ENCODE results near the gene PNO1. TPM values are rescaled to one million over a fixed set of nuclear protein-coding genes. Genes with fewer than 3 reads are reported as not detected.

The PNO1 gene
- polyA plus RNA-seq, 2 of the 4 experiments (the other 2 are of a cell fraction), result 49.0 to 63.2 TPM

DNA sequence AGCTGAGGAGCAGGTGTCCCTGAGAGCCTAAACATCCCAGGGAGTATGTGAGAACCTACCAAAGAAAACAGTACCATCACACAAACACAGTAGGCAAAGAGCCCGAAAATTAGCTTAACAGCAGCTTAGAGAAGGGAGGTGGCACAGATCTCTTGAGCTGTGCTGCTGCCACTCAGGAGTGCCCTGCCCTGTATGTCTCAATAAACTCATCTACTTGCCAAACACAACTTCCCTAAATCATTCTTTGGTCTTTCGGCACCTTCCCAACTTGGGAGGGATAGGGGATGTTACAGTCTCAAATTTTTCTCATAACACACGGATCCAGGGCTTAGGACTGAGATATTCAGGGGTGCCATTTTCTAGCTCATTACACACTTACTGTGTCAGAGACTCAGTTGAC lies 49.6 kb upstream of the PNO1 start (continued):
- TF ChIP-seq RFX5 (IDR thresholded peaks at IDR 0.05), result no peak
- no peak for TF ChIP-seq CBX2 (IDR thresholded peaks at IDR 0.05; ENCODE audit: borderline replicate concordance, low read depth)
- TF ChIP-seq SMC3 (IDR thresholded peaks at IDR 0.05), result no peak

DNA sequence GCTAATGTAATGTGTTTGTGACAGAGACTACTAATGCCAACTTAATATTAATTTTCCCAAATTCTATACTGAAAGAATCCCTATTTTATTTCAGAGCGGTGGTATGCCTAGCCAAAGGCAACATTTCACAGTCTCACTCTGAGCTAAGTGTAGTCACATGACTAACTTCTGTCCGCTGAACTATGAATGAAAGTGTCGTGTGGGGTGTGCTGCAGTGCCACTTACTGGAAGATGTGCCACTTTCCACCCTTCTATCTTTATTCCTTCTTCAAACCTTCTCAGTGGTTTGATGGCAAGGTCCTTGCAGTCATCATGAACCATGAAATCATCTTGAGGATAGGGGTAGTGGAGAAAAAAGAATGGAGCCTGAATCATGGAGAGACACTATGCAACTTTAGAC lies 47.6 kb upstream of the PNO1 start:
- no peak overlapping the region for H3K4me3 ChIP-seq
- H3K4me1 ChIP-seq, result 0 out of 3 replicates have a peak, but pooled peaks cover 5% of the 10 kb centered on the region
- H3K27ac ChIP-seq, result no peak overlapping the region
- POLR2A ChIA-PET, result no interaction called here
- WGBS (ENCODE audit: missing lambda C conversion rate), result 16% methylated on average over 3 of the region's 3 CpGs
- DNase-seq (ENCODE audit: low read depth in 1 of 2, low spot score in 1 of 2), result peak in 1 of 2 experiments; percentile 43
- CTCF ChIA-PET, result interaction anchor here (0.6 to 3.5 kb wide), 4 partner anchors 12 to 140 kb away, joined by 3 to 23 read pairs (median 4); no protein-coding TSS in a partner anchor
- no peaks in the 10 kb centered on the region for H3K9me3 ChIP-seq
- no peak for FAIRE-seq
- no peak for TF ChIP-seq NR3C1 (IDR thresholded peaks at IDR 0.05)
- TF ChIP-seq SMC3 (IDR thresholded peaks at IDR 0.05), result no peak
- TF ChIP-seq ATOH8 (CRISPR knock-in tag; IDR thresholded peaks at IDR 0.05; ENCODE audit: low read depth), result no peak
- no peak for TF ChIP-seq FOSL2 (IDR thresholded peaks at IDR 0.05)
- TF ChIP-seq FOSL2 (CRISPR knock-in tag; IDR thresholded peaks at IDR 0.05), result no peak
- TF ChIP-seq FOXS1 (CRISPR knock-in tag; IDR thresholded peaks at IDR 0.05), result no peak
- TF ChIP-seq USF2 (IDR thresholded peaks at IDR 0.05), result 0 out of 2 replicates have a peak, but pooled peaks have one; percentile 9
- no peak for TF ChIP-seq ZFP36 (IDR thresholded peaks at IDR 0.05; ENCODE audit: borderline replicate concordance, partially characterized antibody)
- TF ChIP-seq POLR2AphosphoS2 (conservative IDR thresholded peaks at IDR 0.05; ENCODE audit: low read length), result no peak
- no peak for TF ChIP-seq JUN (IDR thresholded peaks at IDR 0.05)
- TF ChIP-seq, protein P1, sequence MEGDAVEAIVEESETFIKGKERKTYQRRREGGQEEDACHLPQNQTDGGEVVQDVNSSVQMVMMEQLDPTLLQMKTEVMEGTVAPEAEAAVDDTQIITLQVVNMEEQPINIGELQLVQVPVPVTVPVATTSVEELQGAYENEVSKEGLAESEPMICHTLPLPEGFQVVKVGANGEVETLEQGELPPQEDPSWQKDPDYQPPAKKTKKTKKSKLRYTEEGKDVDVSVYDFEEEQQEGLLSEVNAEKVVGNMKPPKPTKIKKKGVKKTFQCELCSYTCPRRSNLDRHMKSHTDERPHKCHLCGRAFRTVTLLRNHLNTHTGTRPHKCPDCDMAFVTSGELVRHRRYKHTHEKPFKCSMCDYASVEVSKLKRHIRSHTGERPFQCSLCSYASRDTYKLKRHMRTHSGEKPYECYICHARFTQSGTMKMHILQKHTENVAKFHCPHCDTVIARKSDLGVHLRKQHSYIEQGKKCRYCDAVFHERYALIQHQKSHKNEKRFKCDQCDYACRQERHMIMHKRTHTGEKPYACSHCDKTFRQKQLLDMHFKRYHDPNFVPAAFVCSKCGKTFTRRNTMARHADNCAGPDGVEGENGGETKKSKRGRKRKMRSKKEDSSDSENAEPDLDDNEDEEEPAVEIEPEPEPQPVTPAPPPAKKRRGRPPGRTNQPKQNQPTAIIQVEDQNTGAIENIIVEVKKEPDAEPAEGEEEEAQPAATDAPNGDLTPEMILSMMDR (IDR thresholded peaks at IDR 0.05), result no peak
- TF ChIP-seq HOXB5 (CRISPR knock-in tag; IDR thresholded peaks at IDR 0.05), result no peak
- TF ChIP-seq PHF8 (IDR thresholded peaks at IDR 0.05; ENCODE audit: borderline replicate concordance, low read depth), result no peak
- peak in 1 of 2 experiments; percentile 12; a peak in 1 of 5 replicates for TF ChIP-seq RAD21 (conservative IDR thresholded peaks at IDR 0.05 in 1 of 2, IDR thresholded peaks at IDR 0.05 in 1 of 2)
- TF ChIP-seq ZC3H11A (IDR thresholded peaks at IDR 0.05), result no peak
- H3K4me2 ChIP-seq, result no peak overlapping the region
- peak in 1 of 2 experiments; percentile 69; a peak in 3 of 6 replicates for ATAC-seq

DNA sequence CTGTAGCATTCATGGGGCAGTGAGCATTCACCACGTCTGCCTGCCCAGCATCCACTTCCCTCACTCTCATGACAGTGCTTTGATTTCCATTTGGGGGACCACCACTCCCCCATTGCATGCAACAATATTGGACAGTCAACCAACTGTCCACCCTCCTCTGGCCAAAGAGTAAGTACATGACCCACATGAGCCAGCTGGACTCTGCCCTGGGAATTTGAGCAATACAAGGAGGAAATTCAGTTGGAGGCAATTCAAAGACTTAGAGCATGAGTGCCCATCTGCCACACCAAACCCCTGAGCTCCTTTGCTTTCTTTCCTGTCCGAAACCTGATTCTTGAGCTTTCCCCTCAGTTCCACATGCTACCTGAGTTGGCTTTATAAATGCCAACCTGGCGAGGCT lies 41.7 kb upstream of the PNO1 start:
- no peak for TF ChIP-seq ZSCAN20 (CRISPR knock-in tag; IDR thresholded peaks at IDR 0.05)
- no peak for TF ChIP-seq EHF (CRISPR knock-in tag; IDR thresholded peaks at IDR 0.05)
- no peak for TF ChIP-seq NR3C1 (IDR thresholded peaks at IDR 0.05)
- TF ChIP-seq, protein P2, sequence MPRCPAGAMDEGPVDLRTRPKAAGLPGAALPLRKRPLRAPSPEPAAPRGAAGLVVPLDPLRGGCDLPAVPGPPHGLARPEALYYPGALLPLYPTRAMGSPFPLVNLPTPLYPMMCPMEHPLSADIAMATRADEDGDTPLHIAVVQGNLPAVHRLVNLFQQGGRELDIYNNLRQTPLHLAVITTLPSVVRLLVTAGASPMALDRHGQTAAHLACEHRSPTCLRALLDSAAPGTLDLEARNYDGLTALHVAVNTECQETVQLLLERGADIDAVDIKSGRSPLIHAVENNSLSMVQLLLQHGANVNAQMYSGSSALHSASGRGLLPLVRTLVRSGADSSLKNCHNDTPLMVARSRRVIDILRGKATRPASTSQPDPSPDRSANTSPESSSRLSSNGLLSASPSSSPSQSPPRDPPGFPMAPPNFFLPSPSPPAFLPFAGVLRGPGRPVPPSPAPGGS (IDR thresholded peaks at IDR 0.05), result no peak
- TF ChIP-seq REST (IDR thresholded peaks at IDR 0.05), result no peak
- no peak for TF ChIP-seq ZFP36 (IDR thresholded peaks at IDR 0.05; ENCODE audit: borderline replicate concordance, partially characterized antibody)
- no peak for TF ChIP-seq TP53 (CRISPR knock-in tag; IDR thresholded peaks at IDR 0.05)
- TF ChIP-seq FOSB (CRISPR knock-in tag; IDR thresholded peaks at IDR 0.05), result no peak
- no peak for TF ChIP-seq KDM5A (IDR thresholded peaks at IDR 0.05)
- no peak for TF ChIP-seq RARB (CRISPR knock-in tag; IDR thresholded peaks at IDR 0.05)
- Histone ChIP-seq H3K27ac (no peak overlapping the region), H3K4me1 (no peaks in the 10 kb centered on the region), H3K4me3 (no peak overlapping the region), H3K9me3 (no peaks in the 10 kb centered on the region), H3K4me2 (no peak overlapping the region)
- 37% methylated on average over 3 of the region's 3 CpGs for WGBS (ENCODE audit: missing lambda C conversion rate)
- ChIA-PET POLR2A (no interaction called here), CTCF (interaction anchor here (1.2 to 2.0 kb wide), 2 partner anchors 9 to 167 kb away, joined by 4 to 8 read pairs; no protein-coding TSS in a partner anchor)
- ATAC-seq, result no peak
- no peak for DNase-seq (ENCODE audit: low read depth in 1 of 2, low spot score in 1 of 2)
- FAIRE-seq, result no peak

Measured in A549 (cell line).